Coronary artery (tissue), 2 donors: ENCODE measurements around the gene CLCN7.

Experiments used
- DNase-seq: peaks from one replicate; pipeline ENCODE4 v3.0.0-alpha.2; 2017; ENCODE audit warnings: low spot score
- H3K27ac ChIP-seq, 2 donors: fragments of 200-600 bp; sonication (generic); one replicate each; pipeline ENCODE4 v1.5.1; 2016 to 2019
- H3K4me3 ChIP-seq: fragments of 200-600 bp; sonication (generic); 2 replicates; pipeline ENCODE4 v1.5.1; 2016; ENCODE audit warnings: mild to moderate bottlenecking, moderate library complexity
- TF ChIP-seq, protein P1 (sequence below): fragments of 200-600 bp; sonication (generic); IDR thresholded peaks from one replicate; pipeline ENCODE4 v1.5.1; 2019; ENCODE audit warnings: antibody characterized with exemption

The CLCN7 gene

GRCh38 chr16:1438229-1439057 lies 36.4 kb downstream of the CLCN7 start:
- no peak overlapping the region for H3K27ac ChIP-seq
- H3K4me3 ChIP-seq, result no peak overlapping the region
- TF ChIP-seq, protein P1, sequence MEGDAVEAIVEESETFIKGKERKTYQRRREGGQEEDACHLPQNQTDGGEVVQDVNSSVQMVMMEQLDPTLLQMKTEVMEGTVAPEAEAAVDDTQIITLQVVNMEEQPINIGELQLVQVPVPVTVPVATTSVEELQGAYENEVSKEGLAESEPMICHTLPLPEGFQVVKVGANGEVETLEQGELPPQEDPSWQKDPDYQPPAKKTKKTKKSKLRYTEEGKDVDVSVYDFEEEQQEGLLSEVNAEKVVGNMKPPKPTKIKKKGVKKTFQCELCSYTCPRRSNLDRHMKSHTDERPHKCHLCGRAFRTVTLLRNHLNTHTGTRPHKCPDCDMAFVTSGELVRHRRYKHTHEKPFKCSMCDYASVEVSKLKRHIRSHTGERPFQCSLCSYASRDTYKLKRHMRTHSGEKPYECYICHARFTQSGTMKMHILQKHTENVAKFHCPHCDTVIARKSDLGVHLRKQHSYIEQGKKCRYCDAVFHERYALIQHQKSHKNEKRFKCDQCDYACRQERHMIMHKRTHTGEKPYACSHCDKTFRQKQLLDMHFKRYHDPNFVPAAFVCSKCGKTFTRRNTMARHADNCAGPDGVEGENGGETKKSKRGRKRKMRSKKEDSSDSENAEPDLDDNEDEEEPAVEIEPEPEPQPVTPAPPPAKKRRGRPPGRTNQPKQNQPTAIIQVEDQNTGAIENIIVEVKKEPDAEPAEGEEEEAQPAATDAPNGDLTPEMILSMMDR, result no peak
- no peak for DNase-seq

DNA sequence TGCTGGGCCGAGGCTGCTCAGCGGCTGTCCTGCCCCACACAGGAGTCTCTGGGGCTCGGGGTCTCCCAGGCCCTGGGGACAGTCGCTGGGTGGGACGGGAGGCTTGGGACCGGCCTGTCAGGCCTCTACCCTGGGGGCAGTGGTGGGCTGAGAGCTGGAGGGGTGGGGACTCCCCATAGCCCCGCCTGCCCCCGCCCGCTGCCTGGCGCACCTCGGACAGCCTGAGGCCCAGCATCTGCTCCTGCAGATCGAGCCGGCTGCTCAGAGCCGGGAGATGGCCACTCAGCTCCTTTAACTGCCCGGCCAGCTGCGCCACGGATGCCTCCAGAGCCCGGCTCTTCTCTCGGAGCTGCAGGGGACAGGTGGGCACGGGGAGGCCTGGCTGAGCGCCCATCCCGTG lies 37.2 kb downstream of the CLCN7 start:
- DNase-seq, result no peak
- H3K4me3 ChIP-seq, result no peak overlapping the region
- TF ChIP-seq, protein P1, result no peak
- H3K27ac ChIP-seq, result no peak overlapping the region

GRCh38 chr16:1436731-1437355 lies 38.0 kb downstream of the CLCN7 start:
- H3K4me3 ChIP-seq, result no peak overlapping the region
- DNase-seq, result no peak
- no peak overlapping the region for H3K27ac ChIP-seq
- TF ChIP-seq, protein P1, result no peak

- Histone ChIP-seq H3K4me3 (no peak overlapping the region), H3K27ac (no peak overlapping the region)
- TF ChIP-seq, protein P1, result no peak
- no peak for DNase-seq
Measured at GRCh38 chr16:1435921-1436697, 38.7 kb downstream of the CLCN7 start.

DNA sequence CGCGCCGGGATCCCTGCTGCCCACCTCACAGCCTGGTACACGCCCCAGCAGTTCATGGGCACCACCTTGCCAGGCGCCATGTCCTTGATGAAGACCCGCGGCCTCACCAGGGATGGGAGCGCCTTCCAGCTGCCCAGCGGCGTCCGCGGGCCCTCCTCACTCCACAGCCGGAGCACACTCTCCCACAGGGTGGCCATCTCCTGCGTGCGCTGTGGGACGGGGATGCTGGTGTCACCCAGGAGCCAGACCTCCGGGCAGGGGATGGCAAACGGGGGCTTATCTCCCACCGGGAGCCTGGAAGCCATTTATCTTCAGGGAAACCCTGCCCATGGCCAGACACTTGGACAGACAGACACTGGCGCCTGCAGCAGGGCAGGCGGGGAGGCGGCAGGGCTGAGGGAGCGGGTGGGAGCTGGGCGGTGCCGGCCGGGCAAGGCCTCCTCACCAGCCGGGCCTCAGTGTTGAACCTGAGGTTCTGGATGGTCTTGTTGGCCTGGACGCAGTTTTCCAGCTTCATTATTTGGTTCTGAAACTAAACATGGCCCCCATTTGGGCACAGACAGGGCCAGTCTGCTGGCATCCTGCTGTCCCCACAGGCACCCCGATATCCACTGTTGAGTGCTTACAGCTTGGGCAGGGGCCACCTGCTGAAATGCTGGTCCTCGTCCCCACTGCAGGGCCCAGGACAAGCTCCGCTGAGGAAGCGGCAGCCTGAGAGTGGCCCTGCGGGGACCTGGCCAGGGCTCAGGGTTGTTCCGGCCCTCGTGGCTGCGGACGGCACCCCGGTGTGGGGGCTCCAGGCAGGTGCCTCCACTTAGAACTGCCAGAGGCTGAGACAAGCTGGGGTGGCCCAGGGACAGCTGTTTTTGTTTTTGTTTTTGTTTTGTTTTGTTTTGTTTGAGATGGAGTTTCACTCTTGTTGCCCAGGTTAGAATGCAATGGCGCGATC lies 39.9 kb downstream of the CLCN7 start:
- TF ChIP-seq, protein P1, result no peak
- no peak overlapping the region for H3K4me3 ChIP-seq

DNA sequence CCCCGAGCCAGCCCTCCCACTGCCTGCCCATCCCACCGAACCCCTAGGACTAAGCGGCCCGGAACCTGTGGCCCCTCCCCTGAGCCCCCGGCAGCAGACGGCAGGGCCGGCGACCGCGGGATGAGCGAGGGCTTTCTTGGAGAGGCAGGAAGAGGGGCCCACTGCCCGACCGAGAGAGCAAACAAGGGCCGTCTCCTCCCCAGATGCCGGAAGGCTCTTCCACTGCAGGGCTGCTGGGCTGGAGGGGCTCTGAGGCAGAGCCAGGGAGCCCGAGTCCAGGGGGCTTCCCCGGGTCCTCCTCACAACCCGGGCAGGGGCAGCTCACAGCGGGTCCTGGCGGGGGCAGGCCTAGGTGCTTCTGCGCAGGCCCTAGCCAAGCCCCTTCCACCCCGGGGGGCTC lies 41.1 kb downstream of the CLCN7 start:
- no peak overlapping the region for H3K27ac ChIP-seq
- no peak for DNase-seq
- TF ChIP-seq, protein P1, result no peak
- no peak overlapping the region for H3K4me3 ChIP-seq

More for the DNA sequence above, 39.9 kb downstream of the CLCN7 start:
- no peak overlapping the region for H3K27ac ChIP-seq
- DNase-seq, result no peak
